DMS114 treated with DMSO at 0.1 percent for 48 hours (cell line): Measurements from ENCODE around the gene CFAP99.
"Not testable (repeated sequence)": the region's sequence is repeated elsewhere in the genome, so short reads cannot be mapped to it uniquely, and the experiment has no call there.

ENCODE experiments used
- DNase-seq: peaks from one replicate; lab custom pipeline; 2025; ENCODE audit not compliant: unreplicated experiment; lab: John Stamatoyannopoulos, UW

CFAP99 gene

DNA sequence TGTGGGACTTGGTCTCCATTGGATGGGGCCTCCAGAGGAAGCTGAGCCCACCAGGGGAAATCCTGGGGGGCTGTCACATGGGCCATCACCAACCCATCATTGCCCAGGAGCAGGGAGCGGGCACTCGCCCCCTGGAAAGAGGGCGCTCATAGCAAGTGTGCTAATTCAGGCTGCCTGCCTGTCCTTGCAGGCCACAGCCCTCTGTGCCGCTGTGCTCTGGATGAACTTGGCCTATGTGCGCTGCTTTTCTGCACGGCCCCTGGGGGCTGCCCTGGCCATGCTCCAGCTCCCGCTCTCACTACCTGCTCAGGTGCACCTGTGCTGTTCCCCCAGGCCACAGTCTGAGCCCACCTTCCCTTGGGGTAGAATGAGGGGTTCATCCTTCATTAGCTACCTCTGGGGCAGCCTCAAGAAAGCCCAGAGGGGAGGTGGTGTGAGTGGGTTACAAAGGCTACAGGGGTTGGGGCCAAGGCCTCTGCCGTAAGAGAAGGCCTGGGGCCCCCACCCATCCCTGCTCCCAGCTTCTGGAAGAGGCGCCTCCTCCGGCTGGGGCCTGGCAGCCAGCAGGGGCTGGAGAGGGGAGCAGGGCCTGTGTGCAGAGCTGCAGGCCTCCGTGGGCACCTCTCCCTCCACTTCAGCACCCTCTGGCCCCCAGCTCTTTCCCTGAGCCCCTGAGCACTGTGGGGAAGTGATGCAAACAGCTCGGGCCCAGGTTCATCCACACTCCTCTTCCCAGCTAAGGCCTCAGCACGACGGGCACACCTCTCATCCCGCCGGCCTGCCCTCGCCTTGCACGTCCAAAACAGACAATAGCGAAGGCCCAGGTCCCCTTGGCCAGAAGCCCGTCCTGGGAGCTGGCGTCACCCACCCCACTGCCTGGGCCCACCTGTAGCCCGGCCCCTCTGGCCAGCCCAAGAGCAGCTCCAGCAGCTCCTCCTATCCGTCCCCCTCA lies 8.9 kb downstream of the CFAP99 start:
- DNase-seq, result no peak

DNA sequence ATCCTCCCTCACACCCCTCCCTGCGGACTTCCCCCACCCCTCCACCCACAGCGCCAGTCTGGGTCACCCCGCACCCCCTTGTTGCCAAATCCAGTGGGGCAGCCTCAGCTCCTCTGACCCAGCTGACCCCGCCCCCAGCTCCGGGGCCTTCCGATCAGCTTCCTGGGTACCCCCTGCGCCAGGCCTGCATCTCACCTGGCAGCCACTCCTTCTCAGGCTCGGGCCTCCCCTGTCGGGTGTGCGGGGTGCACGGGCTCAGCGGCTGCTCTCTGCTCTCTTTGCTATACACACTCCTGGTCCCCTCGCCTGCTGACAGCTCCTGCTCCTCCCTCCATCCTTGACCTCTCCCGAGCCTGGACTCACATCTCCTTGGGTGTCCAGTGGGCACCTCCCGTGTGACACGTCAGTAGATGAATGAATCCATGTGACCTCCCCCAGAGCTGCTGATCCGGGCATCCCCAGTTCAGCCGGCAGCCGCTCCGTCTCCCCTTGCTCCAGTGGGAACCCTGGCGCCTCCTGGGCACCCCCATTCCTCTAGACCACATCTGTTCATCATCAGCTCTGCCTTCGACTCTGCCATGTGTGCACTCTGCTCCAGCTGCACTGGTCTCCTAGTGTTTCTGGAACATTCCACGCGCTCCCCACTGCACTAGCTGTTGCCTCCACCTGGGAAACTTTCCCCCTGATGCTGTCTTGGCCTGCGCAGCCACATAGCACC lies 9.9 kb downstream of the CFAP99 start:
- DNase-seq, result no peak

DNA sequence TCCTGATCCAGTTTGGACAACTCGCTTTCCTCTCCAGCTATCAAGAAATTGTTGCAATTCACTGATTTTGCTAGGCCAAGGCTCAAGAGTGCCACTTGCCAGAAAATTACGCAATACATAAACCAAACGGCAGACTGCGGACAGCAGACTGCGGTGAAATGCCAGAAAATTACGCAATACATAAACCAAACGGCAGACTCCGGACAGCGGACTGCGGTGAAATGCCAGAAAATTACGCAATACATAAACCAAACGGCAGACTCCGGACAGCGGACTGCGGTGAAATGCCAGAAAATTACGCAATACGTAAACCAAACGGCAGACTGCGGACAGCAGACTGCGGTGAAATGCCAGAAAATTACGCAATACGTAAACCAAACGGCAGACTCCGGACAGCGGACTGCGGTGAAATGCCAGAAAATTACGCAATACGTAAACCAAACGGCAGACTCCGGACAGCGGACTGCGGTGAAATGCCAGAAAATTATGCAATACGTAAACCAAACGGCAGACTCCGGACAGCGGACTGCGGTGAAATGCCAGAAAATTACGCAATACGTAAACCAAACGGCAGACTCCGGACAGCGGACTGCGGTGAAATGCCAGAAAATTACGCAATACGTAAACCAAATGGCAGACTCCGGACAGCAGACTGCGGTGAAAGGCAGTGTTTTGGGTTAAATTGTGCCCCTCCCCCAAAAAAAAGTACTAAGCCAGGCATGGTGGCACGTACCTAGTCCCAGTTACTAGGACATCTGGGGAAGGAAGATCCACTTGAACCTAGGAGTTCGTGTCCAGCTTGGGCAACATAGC lies 11.4 kb downstream of the CFAP99 start:
- DNase-seq, result not testable (repeated sequence)

DNA sequence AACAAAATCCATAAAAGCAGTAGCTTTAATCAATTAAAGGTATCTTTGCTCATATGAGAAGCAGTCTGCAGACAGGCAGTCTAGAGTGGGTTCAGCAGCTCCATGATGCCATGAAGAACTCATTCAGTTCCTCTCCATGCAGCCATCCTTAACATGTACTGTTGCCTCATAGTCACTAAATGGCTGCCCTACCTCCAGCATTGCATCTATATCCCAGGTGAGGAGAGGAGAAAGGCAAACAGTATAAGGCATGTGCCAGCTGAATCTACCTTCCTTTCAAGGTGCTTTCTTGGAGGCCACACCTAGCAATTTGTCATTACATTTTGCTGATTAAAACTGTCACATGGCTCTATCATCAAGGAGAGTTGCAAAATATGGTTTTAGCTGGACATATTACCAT lies 13.2 kb downstream of the CFAP99 start:
- DNase-seq, result no peak

DNA sequence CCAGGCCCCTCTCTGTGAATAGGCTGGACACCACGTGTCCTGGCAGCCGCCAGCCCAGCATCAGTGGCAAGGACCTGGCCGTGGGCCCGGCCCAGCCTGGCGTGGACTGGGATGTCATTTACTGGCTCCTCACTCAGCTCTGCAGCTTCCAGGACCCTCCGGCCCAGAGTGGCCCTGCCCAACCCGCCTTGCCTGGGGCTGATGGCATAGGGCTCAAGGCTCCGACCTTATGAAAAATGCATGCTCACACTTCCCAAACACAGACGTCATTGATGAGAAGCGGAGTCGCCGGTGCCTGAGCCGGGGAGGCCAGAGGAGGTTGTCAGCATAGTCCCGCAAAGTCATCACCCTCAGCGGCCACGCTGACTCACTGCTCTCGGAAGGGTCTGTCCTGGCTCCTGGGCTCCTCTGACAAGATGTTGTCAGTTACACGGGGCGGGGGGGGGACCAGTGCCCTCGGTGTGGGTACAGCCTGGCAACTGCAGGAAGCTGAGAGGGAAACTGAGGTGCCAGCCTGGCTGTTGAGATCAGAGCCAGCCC lies 14.3 kb downstream of the CFAP99 start:
- DNase-seq, result no peak

DNA sequence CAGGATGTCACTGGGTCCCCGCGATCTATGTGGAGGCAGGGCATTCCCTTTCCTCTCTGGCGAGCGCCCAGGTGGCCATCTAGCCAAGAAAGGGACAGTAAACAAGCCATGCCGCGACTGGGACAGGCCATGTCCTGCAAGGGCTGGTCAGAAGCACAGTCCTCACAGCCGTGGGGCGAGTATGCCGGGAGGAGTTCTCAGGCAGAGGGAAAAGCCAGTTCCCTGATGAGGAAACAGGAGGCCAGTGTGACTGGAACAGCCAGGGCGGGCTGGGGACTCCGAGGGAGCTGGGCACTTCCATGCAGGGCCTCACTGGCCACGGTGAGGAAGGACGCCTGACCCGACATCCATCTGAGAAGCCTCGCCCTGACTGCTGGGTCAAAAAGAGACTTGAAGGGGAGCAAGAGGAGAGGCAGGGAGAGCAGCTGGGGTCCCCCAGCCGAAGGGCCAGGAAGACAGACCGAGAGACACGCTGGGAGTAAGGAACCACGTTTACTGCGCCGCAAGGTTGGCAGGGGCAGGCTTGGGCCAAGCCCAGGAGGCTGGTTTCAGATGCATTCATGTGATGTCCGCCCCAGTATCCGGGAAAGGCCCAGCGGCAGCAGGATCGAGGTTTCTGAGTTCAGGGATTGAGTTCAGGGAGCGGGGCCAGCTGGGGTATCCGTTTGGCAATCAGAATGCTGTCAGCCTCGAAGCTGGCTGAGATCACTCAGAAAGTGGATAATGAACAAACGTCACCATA lies 15.0 kb downstream of the CFAP99 start:
- no peak for DNase-seq

DNA sequence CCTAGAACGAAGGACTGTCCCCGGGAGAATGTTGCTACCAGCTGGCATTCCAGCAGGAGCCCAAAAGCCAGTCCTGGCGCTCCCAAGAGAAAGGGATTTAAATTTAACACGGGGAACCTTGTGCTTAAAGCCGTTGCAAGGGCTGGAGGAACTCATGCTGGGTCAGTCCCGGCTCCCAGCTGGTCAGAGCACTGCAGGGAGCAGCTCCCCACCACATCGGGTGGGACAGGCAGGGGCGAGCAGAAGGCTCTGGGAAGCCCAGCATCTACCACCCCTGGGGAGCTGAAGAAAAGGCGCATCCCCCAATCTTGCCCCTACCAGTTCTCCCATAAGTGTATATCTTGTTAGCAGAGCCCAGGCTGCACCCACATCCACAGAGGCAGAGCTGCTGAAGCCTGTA lies 15.7 kb downstream of the CFAP99 start:
- DNase-seq, result no peak

DNA sequence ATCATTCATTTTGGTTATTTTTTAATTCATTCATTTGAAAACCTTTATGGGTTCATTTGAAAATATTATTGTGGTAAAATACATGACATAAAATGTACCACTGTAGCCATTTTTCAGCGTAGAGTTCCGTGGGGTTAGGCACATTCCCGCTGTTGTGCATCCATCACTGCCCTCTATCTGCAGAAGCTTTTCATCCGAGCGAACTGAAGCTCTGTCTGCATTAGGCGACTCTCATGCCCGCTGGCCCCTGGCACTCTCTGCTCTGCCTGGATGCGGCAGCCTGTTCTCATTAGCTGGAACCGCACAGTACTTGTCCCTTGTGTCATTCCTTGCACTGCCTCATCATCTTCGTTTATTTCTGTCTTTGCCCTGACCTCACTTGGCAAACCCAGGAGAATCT lies 17.5 kb downstream of the CFAP99 start:
- DNase-seq, result peak; percentile 20

DNA sequence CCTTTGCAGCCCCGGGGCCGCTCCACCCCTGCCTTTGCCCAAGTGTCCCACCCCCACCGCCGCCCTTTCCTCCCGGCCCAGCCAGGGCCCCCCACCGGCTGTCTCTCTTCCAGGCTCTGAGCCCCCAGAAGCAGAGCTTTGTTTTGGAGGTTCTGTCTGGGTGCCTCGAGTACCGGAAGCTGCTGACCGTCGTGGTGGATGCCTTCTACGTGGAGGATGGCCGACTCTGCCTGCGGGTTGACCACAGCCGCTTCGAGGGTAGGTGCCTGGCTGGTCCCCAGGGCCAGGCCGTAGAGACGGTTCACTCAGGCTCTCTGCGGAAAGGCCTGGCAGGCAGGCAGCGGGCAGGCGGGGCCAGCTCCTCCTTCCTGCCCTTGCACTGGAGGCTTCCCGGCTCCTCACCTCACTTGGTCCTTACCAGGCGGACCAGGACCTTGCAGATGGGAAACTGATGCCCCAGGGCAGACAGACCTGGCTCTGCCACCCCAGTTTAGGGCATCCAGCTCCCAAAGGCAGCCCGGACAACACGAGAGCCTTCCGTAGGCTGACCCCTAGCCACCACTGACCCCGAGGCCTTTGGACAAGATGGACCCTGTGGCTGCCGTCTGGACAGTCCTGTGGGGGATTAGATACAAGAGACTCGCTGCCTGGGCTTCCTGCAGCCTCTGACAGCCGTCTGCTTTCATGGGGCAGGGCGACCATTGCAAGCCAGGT lies 18.2 kb downstream of the CFAP99 start:
- DNase-seq, result no peak

DNA sequence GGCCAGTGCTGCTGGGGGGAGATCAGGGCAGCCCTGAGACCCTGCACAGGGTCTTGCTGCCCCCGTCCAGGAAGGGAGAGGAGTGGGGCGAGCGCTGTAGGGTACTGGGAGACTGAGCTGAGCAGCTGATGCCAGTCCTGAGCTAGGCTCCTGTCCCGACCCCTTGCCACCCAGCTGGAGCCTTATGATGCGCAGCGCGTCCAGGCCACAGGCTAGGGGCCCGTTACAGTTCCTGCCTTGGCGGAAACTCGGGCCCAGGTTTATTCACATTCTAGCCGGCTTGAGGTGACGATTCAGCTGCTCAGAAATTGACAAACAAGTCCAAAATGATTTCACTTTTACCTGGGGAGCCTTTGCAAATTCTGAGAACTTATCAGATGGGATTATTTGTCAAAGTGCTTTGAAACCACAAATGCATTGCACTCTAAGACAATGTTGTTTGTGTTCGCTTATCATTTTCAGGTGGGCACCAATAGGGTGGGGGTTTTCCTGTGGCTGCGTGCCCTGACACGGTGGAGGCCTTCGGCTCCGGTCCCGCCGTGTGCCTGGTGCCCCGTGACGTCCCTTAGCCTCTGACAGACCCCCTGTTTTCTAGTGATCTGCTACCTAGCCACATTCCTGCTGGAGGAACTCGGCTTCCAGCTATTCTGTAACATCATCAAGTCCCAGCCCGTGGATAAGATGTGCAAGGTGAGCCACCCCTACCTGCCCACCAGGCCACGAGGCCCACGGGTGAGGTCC lies 18.9 kb downstream of the CFAP99 start:
- no peak for DNase-seq

DNA sequence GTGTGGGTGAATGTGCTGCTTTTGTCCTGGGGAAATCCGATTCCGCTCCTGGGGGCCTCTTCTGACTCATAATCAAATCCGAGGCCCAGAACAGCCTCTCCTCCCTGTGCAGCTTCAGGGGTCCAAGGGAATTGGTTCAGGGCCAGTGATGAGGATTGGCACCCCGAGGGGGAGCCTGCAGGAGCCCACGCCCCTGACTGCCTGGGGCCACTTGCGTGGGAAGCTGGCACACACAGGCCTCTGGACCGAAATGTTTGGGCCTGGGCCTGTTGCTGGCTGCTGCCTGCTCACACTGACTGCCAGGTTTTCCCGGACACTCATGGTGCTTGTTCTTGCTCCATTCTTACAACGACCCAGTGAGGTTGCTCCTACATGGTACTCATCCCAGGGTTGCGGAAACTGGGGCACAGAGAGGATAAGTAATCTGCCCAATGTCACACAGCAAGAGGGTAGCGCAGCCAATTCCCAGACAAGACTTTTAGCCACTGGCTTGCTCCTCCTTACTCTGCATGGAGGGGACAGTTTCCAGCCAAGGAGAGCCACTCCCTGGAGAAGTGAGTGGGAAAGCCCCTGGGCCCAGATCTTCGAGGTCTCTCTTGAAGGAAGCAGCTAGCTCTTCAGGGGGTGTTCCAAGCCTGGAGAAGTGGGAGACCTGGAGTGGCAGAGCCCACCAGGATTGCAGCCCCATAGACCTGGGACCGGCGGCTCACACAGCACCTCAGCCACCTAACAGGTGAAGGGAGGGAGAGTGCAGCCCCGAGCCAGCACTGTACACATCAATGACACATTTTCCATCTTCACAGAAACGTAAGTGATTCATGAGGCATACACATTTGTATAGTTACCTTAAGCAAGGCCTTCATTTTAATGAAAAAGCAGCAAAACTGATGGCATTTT lies 20.3 kb downstream of the CFAP99 start:
- no peak for DNase-seq

DNA sequence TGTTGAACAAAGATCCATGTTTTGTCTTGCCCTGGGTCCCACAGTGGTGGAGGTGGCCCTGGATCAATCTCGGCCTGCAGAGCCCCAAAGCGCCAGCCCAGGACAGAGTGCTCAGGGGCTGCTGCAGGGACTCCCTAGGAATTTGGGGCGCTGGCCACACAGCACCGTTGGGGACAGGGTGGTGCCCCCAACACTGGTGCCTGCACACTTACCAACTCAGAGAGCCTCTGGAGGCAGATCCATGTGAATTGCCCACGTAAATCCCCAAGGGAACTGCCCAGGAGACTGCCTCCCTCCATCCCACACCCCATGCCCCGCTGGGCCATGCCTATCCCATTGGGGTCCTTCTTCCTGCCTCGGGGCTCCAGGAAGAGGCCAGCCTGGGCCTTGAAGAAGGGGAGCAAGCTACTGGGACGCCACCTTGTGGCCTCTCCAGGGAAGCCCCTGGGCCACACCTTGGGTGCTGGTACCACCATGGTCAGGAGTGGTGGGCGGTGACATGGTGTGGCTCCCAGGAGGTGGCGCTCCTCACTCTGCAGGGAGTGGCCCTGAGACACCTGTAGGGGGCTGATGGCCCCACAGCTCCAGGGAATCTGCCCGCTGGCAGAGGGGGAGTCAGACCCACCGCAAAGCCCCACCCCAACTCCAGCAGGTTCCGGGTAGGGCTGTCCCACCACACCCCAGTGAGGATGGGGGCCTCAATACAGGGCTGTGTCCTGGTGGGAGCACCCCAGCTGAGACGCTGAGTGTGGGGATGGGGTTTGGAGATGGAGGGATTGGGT lies 22.8 kb downstream of the CFAP99 start:
- DNase-seq, result no peak

DNA sequence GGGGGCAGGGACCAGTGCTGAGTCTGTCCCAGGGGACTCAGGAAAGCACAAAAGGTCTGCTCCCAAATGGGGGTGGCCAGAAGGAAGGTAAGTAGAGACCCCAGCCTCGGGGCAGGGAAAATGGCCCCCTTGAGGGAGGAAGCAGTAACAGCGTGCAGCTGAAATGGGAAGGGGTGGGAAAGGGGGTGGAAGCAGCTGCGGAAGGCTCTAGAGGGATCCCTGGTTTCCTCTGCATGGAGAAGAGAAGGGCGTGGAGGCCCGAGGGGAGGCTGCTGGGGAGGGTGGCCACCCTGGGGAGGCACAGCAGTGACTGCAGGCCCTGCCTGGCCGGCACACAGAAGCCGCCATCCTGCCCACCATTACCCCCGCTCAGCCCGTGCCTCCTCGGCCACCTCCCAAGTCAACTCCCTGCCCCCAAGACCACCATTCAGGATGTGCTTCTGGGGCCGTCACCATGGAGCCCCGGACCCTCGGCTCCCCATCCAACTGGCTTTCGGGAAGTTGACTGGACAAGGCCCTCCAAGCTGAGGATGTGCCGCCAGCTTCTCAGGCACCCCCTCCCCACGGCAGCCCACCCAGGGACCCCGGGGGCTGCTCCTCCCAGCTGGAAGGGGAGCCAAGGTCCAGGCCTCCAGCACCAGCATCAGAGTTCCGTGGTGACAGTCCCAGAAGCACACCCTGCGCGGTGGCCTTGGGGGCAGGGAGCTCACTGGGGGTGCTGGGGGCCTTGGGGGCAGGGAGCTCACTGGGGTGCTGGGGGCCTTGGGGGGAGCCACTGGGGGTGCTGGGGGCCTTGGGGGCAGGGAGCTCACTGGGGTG lies 23.6 kb downstream of the CFAP99 start:
- no peak for DNase-seq

DNA sequence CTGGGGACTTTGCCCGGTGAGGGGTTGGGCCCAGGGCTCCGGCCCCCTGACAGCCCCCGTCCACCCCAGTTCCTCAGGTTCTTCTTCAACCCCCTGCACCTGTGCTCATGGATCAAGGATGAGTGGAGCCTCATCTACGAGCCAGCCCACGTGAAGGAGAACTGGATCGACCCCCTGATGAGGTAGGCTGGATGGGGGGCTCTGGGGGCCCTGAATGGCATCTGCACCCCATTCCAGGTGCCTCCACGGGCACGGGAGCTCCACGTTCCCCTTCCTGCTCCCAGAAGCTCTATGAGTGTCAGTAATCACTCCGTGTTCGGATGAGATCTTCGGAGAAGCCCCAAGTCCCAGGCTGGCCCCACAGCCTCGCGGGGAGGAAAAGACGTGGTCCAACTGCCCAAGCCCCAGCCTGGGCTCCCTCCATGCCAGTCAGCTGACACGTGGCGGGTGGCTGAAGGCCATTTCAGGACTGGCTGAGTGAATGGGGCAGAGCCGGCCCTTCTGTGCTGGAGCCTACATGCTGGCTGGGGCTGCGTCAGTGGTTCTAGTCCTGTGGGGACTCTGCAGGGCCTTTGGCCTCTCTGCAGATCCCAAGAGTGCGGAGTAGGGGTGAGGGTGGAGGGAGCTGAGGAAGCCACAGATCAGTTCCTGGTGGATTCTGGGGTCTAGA lies 24.4 kb downstream of the CFAP99 start:
- DNase-seq, result no peak

DNA sequence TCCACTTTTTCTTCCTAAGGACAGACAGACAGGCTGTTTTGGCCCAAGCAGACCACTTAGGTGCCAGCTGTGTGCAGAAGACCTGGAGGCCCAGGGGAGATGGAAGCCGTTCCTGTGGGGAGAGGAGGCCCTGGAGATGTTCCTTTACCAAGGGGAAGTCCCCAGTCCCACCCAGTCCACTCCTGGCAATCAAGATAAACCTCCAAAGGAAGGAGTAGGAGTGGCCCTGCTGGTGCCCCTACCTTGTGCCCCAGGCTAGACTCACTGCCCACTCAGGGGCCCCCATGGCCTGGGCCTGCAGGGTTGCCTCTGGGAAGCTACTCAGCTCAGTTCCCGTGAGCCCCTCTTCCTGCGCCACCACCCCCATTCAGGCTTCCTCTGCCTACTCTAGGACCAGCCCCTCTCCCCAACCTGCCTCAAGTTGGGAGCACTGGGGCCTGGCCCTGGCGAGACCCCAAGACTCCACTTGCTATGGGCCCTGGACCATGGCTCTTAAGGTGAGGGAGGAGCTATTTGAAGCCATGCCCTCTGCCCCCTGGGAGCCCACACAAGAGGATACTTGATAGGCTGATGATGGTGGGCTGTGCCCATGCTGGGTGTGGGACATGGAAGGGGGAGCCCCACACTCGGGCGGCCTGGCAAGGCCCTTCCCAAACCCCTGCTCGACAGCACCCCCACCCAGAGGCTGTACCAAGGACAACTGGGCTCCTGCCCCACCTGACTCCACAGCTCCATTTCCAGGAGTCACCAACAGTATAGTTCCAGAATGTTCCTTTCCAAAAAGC lies 25.4 kb downstream of the CFAP99 start:
- DNase-seq, result no peak
